ENCODE data around the gene KIF17. TPM values are rescaled to one million over a fixed set of nuclear protein-coding genes. Genes with fewer than 3 reads are reported as not detected.
A peak's percentile ranks its signal among the peaks of the same experiment; 100 is the strongest.

The KIF17 gene
- total and polyA plus RNA-seq, 2 of the 4 experiments (the other 2 are of a cell fraction) = 4.5 to 5.7 TPM

DNA sequence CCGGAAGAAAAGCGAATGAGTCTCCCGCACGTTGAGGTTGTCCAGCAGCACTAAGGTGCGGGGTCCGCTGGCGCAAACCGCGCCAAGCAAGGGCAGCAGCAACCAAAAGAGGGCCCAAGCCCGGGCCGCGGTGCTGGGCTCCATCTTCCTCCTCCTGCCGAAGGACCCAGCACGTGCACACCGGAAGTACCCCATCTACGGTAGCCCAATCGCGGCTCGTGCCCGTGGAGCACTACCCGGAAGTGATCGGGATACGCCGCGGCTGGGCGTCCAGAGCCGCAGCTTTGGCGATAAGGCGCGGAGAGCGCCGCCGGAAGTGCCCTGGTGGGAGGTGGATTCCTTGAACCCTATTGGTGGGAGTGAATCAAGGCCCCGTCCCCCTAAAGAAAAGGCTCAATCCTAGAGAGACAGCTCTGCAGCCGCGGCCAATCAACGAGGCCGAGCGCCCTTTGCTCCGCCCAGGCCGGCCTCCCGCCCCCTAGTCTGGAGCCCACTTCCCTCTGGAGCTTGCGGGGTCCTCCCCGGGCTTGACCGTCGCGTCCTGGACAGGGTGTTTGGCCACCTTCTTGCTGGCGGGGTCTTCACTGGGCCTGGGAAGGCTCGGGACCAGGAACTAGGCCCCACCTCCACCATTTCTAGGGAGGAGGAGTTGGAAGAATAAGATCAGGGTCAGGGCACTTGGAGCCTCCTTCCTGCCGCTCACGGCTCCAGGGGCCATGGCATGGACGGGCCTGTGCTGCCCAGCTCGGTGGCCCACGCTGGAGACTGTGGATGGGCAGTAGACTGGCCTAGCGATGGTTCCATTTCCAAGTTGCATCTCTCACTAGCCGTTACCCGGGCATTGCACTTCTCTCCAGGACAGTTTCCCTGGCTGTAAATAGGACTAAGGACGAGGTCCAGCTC is 56.3 kb downstream of the KIF17 start, which contains the start of gene DDOST:
Gene DDOST (minus strand): TSS at position 163 of the 903 bp plus-strand sequence. CDS start 19 bp downstream, at position 144.
- peak within 1 kb of the TSS; percentile 73 for H2AK5ac ChIP-seq (ENCODE audit: low read depth, low read length)
- H2BK20ac ChIP-seq (ENCODE audit: low read depth, low read length) = no peak within 1 kb of the TSS
- peak within 1 kb of the TSS; percentile 87 for H3K27ac ChIP-seq (ENCODE audit: insufficient read depth, low read length)
- peak within 1 kb of the TSS; percentile 96 for H3K4me2 ChIP-seq (ENCODE audit: low read depth, low read length)
- in situ Hi-C loops (cut with MboI; ENCODE audit: low sequenced_read_pairs) (no loop called here), intact Hi-C loops (cut with micrococcal nuclease) (loop anchor here (1.0 kb wide), 1 partner anchor 37 kb away; no protein-coding TSS in a partner anchor), dilution Hi-C loops (cut with HindIII; ENCODE audit: low sequenced_read_pairs, unreplicated experiment) (no loop called here)
- H4K5ac ChIP-seq (ENCODE audit: low read depth, low read length) = peak within 1 kb of the TSS; percentile 94
- peak within 1 kb of the TSS; percentile 67 for H3K56ac ChIP-seq (ENCODE audit: extremely low read depth, insufficient read depth, low read length)
- BruUV-seq (replicated peaks) = no TSS peak
- peaks cover 9% of the 10 kb centered on the region for H3K9me1 ChIP-seq (ENCODE audit: insufficient read depth, low read length)
- peak within 1 kb of the TSS; percentile 82 for H3K14ac ChIP-seq (replicated peaks; ENCODE audit: low read depth, low read length)
- H2BK15ac ChIP-seq (ENCODE audit: low read depth, low read length) = no peak within 1 kb of the TSS
- H3K36me3 ChIP-seq (ENCODE audit: control insufficient read depth, insufficient read depth, low read length) = peaks cover 10% of the 10 kb centered on the region
- H3K4ac ChIP-seq (ENCODE audit: low read depth, low read length) = peak within 1 kb of the TSS; percentile 89
- DNase-seq = peak; percentile 97
- H3K18ac ChIP-seq (ENCODE audit: low read depth, low read length) = peak within 1 kb of the TSS; percentile 28; the same call in 1 of the 2 replicates
- no peaks in the 10 kb centered on the region for H3K27me3 ChIP-seq (ENCODE audit: control insufficient read depth, insufficient read depth, low read length)
- no peak within 1 kb of the TSS for H2BK120ac ChIP-seq (ENCODE audit: low read depth, low read length)
- peak; percentile 98 for ATAC-seq (ENCODE audit: low read depth)
- H3K9ac ChIP-seq (ENCODE audit: low read depth, low read length) = peak within 1 kb of the TSS; percentile 89
- peak within 1 kb of the TSS; percentile 94 for H2AFZ ChIP-seq (replicated peaks; ENCODE audit: low read length, poor library complexity)
- WGBS, 2 experiments (ENCODE audit: extremely low coverage in 2 of 2, insufficient read length in 1 of 2) = 30% methylated on average over 2 of the region's 58 CpGs; no CpG with 5 or more reads in 1 of the 2 experiments
- ChIA-PET CTCF (interaction anchor here (1.1 kb wide), 1 partner anchor 534 kb away, joined by 3 read pairs; no protein-coding TSS in a partner anchor), POLR2A (ENCODE audit: unreplicated experiment) (no interaction called here)
- H4K20me1 ChIP-seq (ENCODE audit: insufficient read depth, low read length) = no peaks in the 10 kb centered on the region; the same call in 1 of the 2 replicates
- H3K23ac ChIP-seq (ENCODE audit: low read depth, low read length) = peak within 1 kb of the TSS; percentile 74
- peak within 1 kb of the TSS; percentile 78 for H2BK5ac ChIP-seq (ENCODE audit: low read depth, low read length, poor library complexity, severe bottlenecking)
- H3K79me1 ChIP-seq (ENCODE audit: low read depth in 1 of 2, low read length in 2 of 2) = peaks cover 26 to 56% of the 10 kb centered on the region in 2 experiments
- H3K4me1 ChIP-seq (ENCODE audit: control insufficient read depth, insufficient read depth, low read length) = peaks cover 4% of the 10 kb centered on the region
- peak within 1 kb of the TSS; percentile 74 for H2AK9ac ChIP-seq (replicated peaks; ENCODE audit: low read depth, low read length, poor library complexity)
- peak within 1 kb of the TSS; percentile 86 for H4K91ac ChIP-seq (ENCODE audit: insufficient read depth, low read depth, low read length)
- H4K8ac ChIP-seq (ENCODE audit: low read depth in 2 of 2, low read length in 2 of 2) = peak within 1 kb of the TSS; percentile 98 to 99
- no peaks in the 10 kb centered on the region for H3K9me3 ChIP-seq (ENCODE audit: control insufficient read depth, insufficient read depth, low read length)
- H3K4me3 ChIP-seq (ENCODE audit: insufficient read depth, low read depth, low read length) = peak within 1 kb of the TSS; percentile 75
- TF ChIP-seq SMC3 (IDR thresholded peaks at IDR 0.05; ENCODE audit: low read depth, low read length) (no peak), MAFK (IDR thresholded peaks at IDR 0.05; ENCODE audit: low read depth, low read length) (no peak), MXI1 (IDR thresholded peaks at IDR 0.05; ENCODE audit: borderline replicate concordance, low read depth, low read length) (peak; percentile 74; the same call in 1 of the 2 replicates), MAZ (IDR thresholded peaks at IDR 0.05; ENCODE audit: borderline replicate concordance, low read depth, low read length) (peak; percentile 70; the same call in 1 of the 2 replicates), RCOR1 (IDR thresholded peaks at IDR 0.05; ENCODE audit: insufficient replicate concordance, low read length) (no peak), POLR2A (IDR thresholded peaks at IDR 0.05; ENCODE audit: low read depth, low read length) (peak; percentile 35; the same call in 1 of the 2 replicates), FOS (IDR thresholded peaks at IDR 0.05; ENCODE audit: low read depth, low read length) (peak; percentile 19; the same call in 1 of the 2 replicates), CEBPB (IDR thresholded peaks at IDR 0.05; ENCODE audit: low read depth, low read length) (no peak), BHLHE40 (IDR thresholded peaks at IDR 0.05; ENCODE audit: low read depth, low read length) (peak; percentile 81; the same call in 1 of the 2 replicates), RFX5 (IDR thresholded peaks at IDR 0.05; ENCODE audit: low read depth, low read length) (no peak)
- TF ChIP-seq, protein P1, sequence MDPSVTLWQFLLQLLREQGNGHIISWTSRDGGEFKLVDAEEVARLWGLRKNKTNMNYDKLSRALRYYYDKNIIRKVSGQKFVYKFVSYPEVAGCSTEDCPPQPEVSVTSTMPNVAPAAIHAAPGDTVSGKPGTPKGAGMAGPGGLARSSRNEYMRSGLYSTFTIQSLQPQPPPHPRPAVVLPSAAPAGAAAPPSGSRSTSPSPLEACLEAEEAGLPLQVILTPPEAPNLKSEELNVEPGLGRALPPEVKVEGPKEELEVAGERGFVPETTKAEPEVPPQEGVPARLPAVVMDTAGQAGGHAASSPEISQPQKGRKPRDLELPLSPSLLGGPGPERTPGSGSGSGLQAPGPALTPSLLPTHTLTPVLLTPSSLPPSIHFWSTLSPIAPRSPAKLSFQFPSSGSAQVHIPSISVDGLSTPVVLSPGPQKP (IDR thresholded peaks at IDR 0.05; ENCODE audit: borderline replicate concordance, low read depth, low read length) = peak; percentile 76; the same call in 1 of the 2 replicates
- TF ChIP-seq, protein P2, sequence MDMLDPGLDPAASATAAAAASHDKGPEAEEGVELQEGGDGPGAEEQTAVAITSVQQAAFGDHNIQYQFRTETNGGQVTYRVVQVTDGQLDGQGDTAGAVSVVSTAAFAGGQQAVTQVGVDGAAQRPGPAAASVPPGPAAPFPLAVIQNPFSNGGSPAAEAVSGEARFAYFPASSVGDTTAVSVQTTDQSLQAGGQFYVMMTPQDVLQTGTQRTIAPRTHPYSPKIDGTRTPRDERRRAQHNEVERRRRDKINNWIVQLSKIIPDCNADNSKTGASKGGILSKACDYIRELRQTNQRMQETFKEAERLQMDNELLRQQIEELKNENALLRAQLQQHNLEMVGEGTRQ (IDR thresholded peaks at IDR 0.05; ENCODE audit: low read depth, low read length) = peak; percentile 65

Measured in IMR-90 (cell line).